ENCODE data around the gene OR8D1. TPM values are rescaled to one million over a fixed set of nuclear protein-coding genes. Genes with fewer than 3 reads are reported as not detected.

Gene OR8D1
- total and polyA plus RNA-seq, 9 of the 15 experiments (the other 6 are each of a cell fraction or from before 2014, with no cell fraction given): 0.08 to 0.55 TPM; not detected in 7

DNA sequence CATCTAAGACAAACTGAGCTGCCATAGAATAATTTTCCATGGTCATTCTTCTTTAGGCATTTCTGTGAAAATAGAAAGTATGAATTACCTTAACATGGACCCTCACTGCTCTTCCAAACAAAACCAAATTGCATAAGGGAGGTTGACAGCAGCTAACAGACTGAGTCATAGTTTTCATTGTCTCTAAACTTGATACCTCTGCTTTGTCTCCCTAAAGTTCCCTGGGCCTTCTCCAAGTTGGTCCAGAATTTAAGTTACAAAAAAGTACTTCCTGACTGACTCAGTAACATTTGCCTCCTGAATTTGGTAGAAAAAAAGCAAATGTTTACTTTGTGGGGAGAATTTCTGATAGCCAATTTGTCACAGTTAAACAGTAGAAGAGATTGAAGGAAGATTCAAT lies 3.0 kb downstream of the OR8D1 start (continued):
- TF ChIP-seq NFRKB (IDR thresholded peaks at IDR 0.05; ENCODE audit: low read depth) (no peak), KLF16 (IDR thresholded peaks at IDR 0.05) (no peak), ARID1B (IDR thresholded peaks at IDR 0.05) (no peak), FOXJ2 (tag; IDR thresholded peaks at IDR 0.05) (no peak), ZNF76 (CRISPR knock-in tag; IDR thresholded peaks at IDR 0.05; ENCODE audit: borderline replicate concordance) (no peak)
- TF ChIP-seq, protein P1, sequence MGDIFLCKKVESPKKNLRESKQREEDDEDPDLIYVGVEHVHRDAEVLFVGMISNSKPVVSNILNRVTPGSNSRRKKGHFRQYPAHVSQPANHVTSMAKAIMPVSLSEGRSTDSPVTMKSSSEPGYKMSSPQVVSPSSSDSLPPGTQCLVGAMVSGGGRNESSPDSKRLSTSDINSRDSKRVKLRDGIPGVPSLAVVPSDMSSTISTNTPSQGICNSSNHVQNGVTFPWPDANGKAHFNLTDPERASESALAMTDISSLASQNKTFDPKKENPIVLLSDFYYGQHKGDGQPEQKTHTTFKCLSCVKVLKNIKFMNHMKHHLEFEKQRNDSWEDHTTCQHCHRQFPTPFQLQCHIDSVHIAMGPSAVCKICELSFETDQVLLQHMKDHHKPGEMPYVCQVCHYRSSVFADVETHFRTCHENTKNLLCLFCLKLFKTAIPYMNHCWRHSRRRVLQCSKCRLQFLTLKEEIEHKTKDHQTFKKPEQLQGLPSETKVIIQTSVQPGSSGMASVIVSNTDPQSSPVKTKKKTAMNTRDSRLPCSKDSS (IDR thresholded peaks at IDR 0.05; ENCODE audit: low read depth, partially characterized antibody): no peak

DNA sequence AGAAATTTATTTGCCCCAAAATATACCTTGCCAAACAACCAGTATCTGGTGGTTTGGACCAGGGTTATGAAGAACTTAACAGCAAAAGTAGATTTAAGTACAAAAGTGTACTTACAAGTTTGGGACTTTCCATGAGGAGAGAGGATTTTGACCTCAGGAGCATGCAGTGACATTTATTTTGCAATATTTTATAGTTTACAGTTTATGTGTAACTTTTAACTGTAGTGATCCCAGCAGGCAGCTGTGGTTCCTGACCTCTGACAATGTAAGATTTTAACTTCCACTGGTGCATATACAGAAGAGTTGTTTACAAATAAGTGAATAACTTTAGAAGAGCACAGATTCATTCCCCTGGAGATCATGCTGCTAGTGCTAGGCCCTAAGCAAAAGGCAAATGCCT lies 6.7 kb downstream of the OR8D1 start:
- in situ Hi-C loops (cut with MboI) (no loop called here), intact Hi-C loops (cut with micrococcal nuclease) (no loop called here)
- H3K27me3 ChIP-seq (ENCODE audit: control insufficient read depth in 2 of 2, insufficient read depth in 2 of 2, low read length in 2 of 2): no peaks in the 10 kb centered on the region
- DNase-seq (ENCODE audit: extremely low read depth in 1 of 4, low spot score in 3 of 4): no peak
- no peaks in the 10 kb centered on the region for H4K20me1 ChIP-seq (replicated peaks; ENCODE audit: control insufficient read depth, insufficient read depth, low read length)
- CTCF ChIA-PET (ENCODE audit: low intra/inter-chr PET ratio): no interaction called here
- H3K27ac ChIP-seq (ENCODE audit: extremely low read depth, low read depth, low read length): no peak overlapping the region
- H3K4me2 ChIP-seq (ENCODE audit: insufficient read depth, low read length): no peak overlapping the region
- no TSS peak for BruUV-seq (replicated peaks)
- H2AFZ ChIP-seq (ENCODE audit: low read depth, low read length): no peak overlapping the region
- H3K9me1 ChIP-seq (ENCODE audit: control insufficient read depth, insufficient read depth, low read length): no peaks in the 10 kb centered on the region
- POLR2A ChIA-PET: no interaction called here
- no peak for ATAC-seq
- no peaks in the 10 kb centered on the region for H3K9me3 ChIP-seq (replicated peaks; ENCODE audit: control insufficient read depth, insufficient read depth, low read depth, low read length)
- no peak overlapping the region for H3K9ac ChIP-seq (ENCODE audit: insufficient read depth in 1 of 2, low read depth in 2 of 2, low read length in 2 of 2)
- no peaks in the 10 kb centered on the region for H3K36me3 ChIP-seq (ENCODE audit: control insufficient read depth, insufficient read depth, low read length)
- H3K4me1 ChIP-seq (replicated peaks in 1 of 2; ENCODE audit: control insufficient read depth in 2 of 2, insufficient read depth in 2 of 2, low read length in 2 of 2): no peaks in the 10 kb centered on the region
- no peak overlapping the region for H3K4me3 ChIP-seq
- no peak for FAIRE-seq
- no peaks in the 10 kb centered on the region for H3K79me2 ChIP-seq (ENCODE audit: control insufficient read depth, insufficient read depth, low read length)
- TF ChIP-seq PHB (CRISPR knock-in tag; IDR thresholded peaks at IDR 0.05): no peak
- TF ChIP-seq ZFPM2 (CRISPR knock-in tag; IDR thresholded peaks at IDR 0.05): no peak
- TF ChIP-seq, protein P2, sequence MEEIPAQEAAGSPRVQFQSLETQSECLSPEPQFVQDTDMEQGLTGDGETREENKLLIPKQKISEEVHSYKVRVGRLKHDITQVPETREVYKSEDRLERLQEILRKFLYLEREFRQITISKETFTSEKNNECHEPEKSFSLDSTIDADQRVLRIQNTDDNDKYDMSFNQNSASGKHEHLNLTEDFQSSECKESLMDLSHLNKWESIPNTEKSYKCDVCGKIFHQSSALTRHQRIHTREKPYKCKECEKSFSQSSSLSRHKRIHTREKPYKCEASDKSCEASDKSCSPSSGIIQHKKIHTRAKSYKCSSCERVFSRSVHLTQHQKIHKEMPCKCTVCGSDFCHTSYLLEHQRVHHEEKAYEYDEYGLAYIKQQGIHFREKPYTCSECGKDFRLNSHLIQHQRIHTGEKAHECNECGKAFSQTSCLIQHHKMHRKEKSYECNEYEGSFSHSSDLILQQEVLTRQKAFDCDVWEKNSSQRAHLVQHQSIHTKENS (CRISPR knock-in tag; IDR thresholded peaks at IDR 0.05): no peak
- TF ChIP-seq ZNF175 (CRISPR knock-in tag; IDR thresholded peaks at IDR 0.05; ENCODE audit: low read depth): no peak
- no peak for TF ChIP-seq ZNF445 (CRISPR knock-in tag; IDR thresholded peaks at IDR 0.05; ENCODE audit: low read depth)
- no peak for TF ChIP-seq ELF1 (tag; IDR thresholded peaks at IDR 0.05)
- TF ChIP-seq PHF21A (IDR thresholded peaks at IDR 0.05; ENCODE audit: borderline replicate concordance, low read depth): no peak
- TF ChIP-seq KDM1A (IDR thresholded peaks at IDR 0.05): no peak
- TF ChIP-seq SRSF7 (optimal IDR thresholded peaks at IDR 0.05; ENCODE audit: low read depth, low read length): no peak
- TF ChIP-seq, protein P3, sequence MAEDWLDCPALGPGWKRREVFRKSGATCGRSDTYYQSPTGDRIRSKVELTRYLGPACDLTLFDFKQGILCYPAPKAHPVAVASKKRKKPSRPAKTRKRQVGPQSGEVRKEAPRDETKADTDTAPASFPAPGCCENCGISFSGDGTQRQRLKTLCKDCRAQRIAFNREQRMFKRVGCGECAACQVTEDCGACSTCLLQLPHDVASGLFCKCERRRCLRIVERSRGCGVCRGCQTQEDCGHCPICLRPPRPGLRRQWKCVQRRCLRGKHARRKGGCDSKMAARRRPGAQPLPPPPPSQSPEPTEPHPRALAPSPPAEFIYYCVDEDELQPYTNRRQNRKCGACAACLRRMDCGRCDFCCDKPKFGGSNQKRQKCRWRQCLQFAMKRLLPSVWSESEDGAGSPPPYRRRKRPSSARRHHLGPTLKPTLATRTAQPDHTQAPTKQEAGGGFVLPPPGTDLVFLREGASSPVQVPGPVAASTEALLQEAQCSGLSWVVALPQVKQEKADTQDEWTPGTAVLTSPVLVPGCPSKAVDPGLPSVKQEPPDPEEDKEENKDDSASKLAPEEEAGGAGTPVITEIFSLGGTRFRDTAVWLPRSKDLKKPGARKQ (CRISPR knock-in tag; IDR thresholded peaks at IDR 0.05): no peak
- TF ChIP-seq, protein P4, sequence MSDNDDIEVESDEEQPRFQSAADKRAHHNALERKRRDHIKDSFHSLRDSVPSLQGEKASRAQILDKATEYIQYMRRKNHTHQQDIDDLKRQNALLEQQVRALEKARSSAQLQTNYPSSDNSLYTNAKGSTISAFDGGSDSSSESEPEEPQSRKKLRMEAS (CRISPR knock-in tag; IDR thresholded peaks at IDR 0.05): no peak
- TF ChIP-seq CEBPB (tag; IDR thresholded peaks at IDR 0.05): no peak
- TF ChIP-seq ZNF79 (CRISPR knock-in tag; IDR thresholded peaks at IDR 0.05; ENCODE audit: low read depth): no peak
- TF ChIP-seq ZNF507 (tag; conservative IDR thresholded peaks at IDR 0.05): no peak
- TF ChIP-seq BACH1 (tag; IDR thresholded peaks at IDR 0.05): no peak
- no peak for TF ChIP-seq ZNF76 (CRISPR knock-in tag; IDR thresholded peaks at IDR 0.05; ENCODE audit: borderline replicate concordance)

Measured in K562 (cell line).